ENCODE measurements around the gene ZSCAN21.

ZSCAN21 gene

GRCh38 chr7:100101016-100101862, 51.7 kb downstream of the ZSCAN21 start, which contains the start of the genes AP4M1 and MCM7:
Gene AP4M1, plus strand, starts transcription at chr7:100101643. Its CDS starts 72 bp downstream, at chr7:100101715.
Gene MCM7, minus strand, starts transcription at chr7:100101397. Its CDS starts 103 bp downstream, at chr7:100101294.
- peak; percentile 99 for DNase-seq

DNA sequence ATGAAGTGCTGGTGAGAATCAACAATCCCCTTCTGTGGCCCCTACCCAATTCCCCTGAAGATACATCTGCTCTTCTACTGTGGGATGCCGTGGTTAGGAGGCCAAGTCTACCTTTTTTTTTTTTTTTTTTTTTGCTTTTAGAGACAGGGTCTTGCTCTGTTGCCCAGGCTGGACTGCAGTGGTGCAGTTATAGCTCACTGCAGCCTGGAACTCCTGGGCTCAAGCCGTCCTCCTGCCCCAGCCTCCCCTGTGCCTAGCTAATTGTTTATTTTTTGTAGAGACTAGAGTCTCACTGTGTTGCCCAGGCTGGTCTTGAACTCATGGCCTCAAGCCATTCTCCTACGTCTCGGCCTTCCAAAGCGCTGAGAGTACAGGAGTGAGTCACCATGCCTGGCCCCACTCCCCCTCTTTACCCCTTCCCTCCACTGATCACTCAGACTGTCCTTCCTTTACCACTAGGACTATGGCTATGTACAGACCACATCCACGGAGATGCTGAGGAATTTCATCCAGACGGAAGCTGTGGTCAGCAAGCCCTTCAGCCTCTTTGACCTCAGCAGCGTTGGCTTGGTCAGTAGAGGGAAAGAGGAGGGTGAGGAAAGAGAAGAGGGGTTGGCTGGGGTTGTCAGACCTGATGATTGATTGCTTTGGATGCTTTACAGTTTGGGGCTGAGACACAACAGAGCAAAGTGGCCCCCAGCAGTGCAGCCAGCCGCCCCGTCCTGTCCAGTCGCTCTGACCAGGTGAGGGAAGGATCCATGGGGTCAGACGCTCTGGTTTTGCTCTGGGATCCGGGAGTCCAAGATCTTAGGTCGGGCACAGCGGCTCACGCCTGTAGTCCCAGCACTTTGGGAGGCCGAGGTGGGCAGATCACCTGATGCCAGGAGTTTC, 53.6 kb downstream of the ZSCAN21 start:
- DNase-seq: no peak

GRCh38 chr7:100105534-100105933, 56.0 kb downstream of the ZSCAN21 start:
- DNase-seq: no peak

DNA sequence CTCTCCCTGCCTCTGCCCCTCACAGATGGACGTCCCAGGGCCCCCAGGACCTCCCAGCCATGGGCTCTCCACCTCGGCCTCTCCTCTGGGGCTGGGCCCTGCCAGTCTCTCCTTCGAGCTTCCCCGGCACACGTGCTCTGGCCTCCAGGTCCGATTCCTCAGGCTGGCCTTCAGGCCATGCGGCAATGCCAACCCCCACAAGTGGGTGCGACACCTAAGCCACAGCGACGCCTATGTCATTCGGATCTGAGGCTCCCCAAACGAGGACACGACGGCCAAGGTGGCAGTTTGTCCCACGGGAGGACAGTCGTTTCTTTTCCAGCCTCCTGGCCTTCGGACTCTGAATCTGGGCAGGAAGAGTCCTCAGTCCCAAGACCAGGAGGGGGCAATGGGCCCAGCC, 57.1 kb downstream of the ZSCAN21 start:
- DNase-seq: no peak

GRCh38 chr7:100107125-100107737, 57.7 kb downstream of the ZSCAN21 start:
- no peak for DNase-seq

GRCh38 chr7:100107890-100108289, 58.3 kb downstream of the ZSCAN21 start:
- DNase-seq: no peak

- no peak for DNase-seq
These were observed 60.1 kb downstream of the ZSCAN21 start for GRCh38 chr7:100109521-100110163.

DNA sequence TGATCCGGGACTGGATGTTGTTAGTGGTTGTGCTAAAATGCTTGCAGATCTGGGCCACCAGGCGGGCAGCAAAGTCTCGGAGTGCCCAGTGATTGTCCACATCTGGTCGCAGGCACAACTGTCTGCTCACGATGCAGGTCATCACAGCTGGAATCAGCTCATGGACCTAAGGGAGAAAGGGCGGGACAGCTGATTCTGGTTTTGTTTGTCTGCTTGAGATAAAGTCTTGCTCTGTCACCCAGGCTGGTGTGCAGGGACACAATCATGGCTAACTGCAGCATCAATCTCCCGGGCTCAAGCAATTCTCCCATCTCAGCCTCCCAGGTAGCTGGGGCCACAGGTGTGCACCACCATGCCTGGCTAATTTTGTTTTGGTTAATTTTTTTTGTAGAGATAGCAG, 61.6 kb downstream of the ZSCAN21 start:
- DNase-seq: no peak

- no peak for DNase-seq
These were observed 62.3 kb downstream of the ZSCAN21 start for GRCh38 chr7:100111914-100112313.
